Ishikawa (cell line): ENCODE data around the gene CEMP1.

Experiments
- CEBPB ChIP-seq: IDR thresholded peaks from 2 replicates; pipeline ENCODE4 v1.6.1; 2012
- CREB1 ChIP-seq: IDR thresholded peaks from 2 replicates; pipeline ENCODE4 v1.6.1; 2012; ENCODE audit warnings: low read depth
- EGR1 ChIP-seq: IDR thresholded peaks from 2 replicates; pipeline ENCODE4 v1.6.1; 2012
- EP300 ChIP-seq: IDR thresholded peaks from 2 replicates; pipeline ENCODE4 v1.6.1; 2012; ENCODE audit warnings: borderline replicate concordance
- FOXM1 ChIP-seq: IDR thresholded peaks from 2 replicates; pipeline ENCODE4 v1.6.1; 2012; ENCODE audit warnings: low read depth, borderline replicate concordance
- MAX ChIP-seq: IDR thresholded peaks from 2 replicates; pipeline ENCODE4 v1.6.1; 2012
- NFIC ChIP-seq: IDR thresholded peaks from 2 replicates; pipeline ENCODE4 v1.6.1; 2012
- RAD21 ChIP-seq: IDR thresholded peaks from 2 replicates; pipeline ENCODE4 v1.6.1; 2012; ENCODE audit warnings: low read depth
- REST ChIP-seq: IDR thresholded peaks from 2 replicates; pipeline ENCODE4 v1.6.1; 2012; ENCODE audit warnings: low read depth, mild to moderate bottlenecking
- TAF1 ChIP-seq: IDR thresholded peaks from 2 replicates; pipeline ENCODE4 v1.6.1; 2012; ENCODE audit warnings: low read depth, mild to moderate bottlenecking
- TCF12 ChIP-seq: IDR thresholded peaks from 2 replicates; pipeline ENCODE4 v1.6.1; 2012; ENCODE audit warnings: low read depth
- TEAD4 ChIP-seq: IDR thresholded peaks from 2 replicates; pipeline ENCODE4 v1.6.1; 2012
- USF1 ChIP-seq: IDR thresholded peaks from 2 replicates; pipeline ENCODE4 v1.6.1; 2012
- YY1 ChIP-seq: IDR thresholded peaks from 2 replicates; pipeline ENCODE4 v1.6.1; 2012; ENCODE audit warnings: low read depth
- ZBTB7A ChIP-seq: IDR thresholded peaks from 2 replicates; pipeline ENCODE4 v1.6.1; 2012; ENCODE audit warnings: low read depth

CEMP1 gene

GRCh38 chr16:2516391-2517240, 14.6 kb downstream of the CEMP1 start:
- TF ChIP-seq NFIC, result no peak
- TF ChIP-seq FOXM1, result no peak
- TF ChIP-seq TCF12, result no peak
- TF ChIP-seq USF1, result no peak
- TF ChIP-seq REST, result no peak
- TF ChIP-seq YY1, result no peak
- no peak for TF ChIP-seq CREB1
- TF ChIP-seq TAF1, result no peak
- no peak for TF ChIP-seq RAD21
- no peak for TF ChIP-seq ZBTB7A
- TF ChIP-seq CEBPB, result no peak
- no peak for TF ChIP-seq EGR1
- no peak for TF ChIP-seq MAX
- TF ChIP-seq TEAD4, result no peak

GRCh38 chr16:2515180-2515851, 15.9 kb downstream of the CEMP1 start:
- TF ChIP-seq YY1, result no peak
- no peak for TF ChIP-seq EP300
- TF ChIP-seq REST, result no peak
- no peak for TF ChIP-seq RAD21
- TF ChIP-seq CREB1, result no peak
- TF ChIP-seq NFIC, result no peak
- no peak for TF ChIP-seq USF1
- TF ChIP-seq MAX, result no peak
- TF ChIP-seq TCF12, result no peak
- TF ChIP-seq TEAD4, result no peak
- no peak for TF ChIP-seq ZBTB7A
- no peak for TF ChIP-seq TAF1
- TF ChIP-seq CEBPB, result no peak
- TF ChIP-seq EGR1, result no peak
- no peak for TF ChIP-seq FOXM1

GRCh38 chr16:2514333-2515179, 16.7 kb downstream of the CEMP1 start:
- TF ChIP-seq TCF12 (no peak), USF1 (0 out of 2 replicates have a peak, but pooled peaks have one; percentile 12), YY1 (0 out of 2 replicates have a peak, but pooled peaks have one; percentile 11)

- TF ChIP-seq CREB1 (peak; percentile 70), TEAD4 (peak; percentile 58), TCF12 (no peak; the same call in 1 of the 2 replicates), EGR1 (0 out of 2 replicates have a peak, but pooled peaks have one; percentile 5), EP300 (peak; percentile 46; the same call in 1 of the 2 replicates), NFIC (no peak), ZBTB7A (peak; percentile 63; the same call in 1 of the 2 replicates), MAX (peak; percentile 84), RAD21 (no peak), CEBPB (no peak), REST (no peak), USF1 (peak; percentile 97), YY1 (peak; percentile 94), TAF1 (peak; percentile 85), FOXM1 (no peak)
Measured at GRCh38 chr16:2513405-2514332, 17.5 kb downstream of the CEMP1 start, which contains the start of gene ATP6V0C. Gene ATP6V0C (plus strand): TSS chr16:2513952. CDS start chr16:2514104, 152 bp downstream.
